Gastroesophageal sphincter (tissue), 3 donors: ENCODE data around the gene NOL11.

Source experiments
- EP300 ChIP-seq: sonication (generic); formaldehyde crosslinking; IDR thresholded peaks from one replicate; pipeline ENCODE4 v1.6.1; 2017; ENCODE audit warnings: antibody characterized with exemption, mild to moderate bottlenecking
- POLR2A ChIP-seq, 2 donors: fragments of 450-650 bp; IDR thresholded peaks; one replicate each; pipeline ENCODE4 v1.6.1; 2017; ENCODE audit warnings: antibody characterized with exemption in 2 of 2, mild to moderate bottlenecking in 2 of 2, moderate library complexity in 1 of 2
- POLR2AphosphoS5 ChIP-seq: sonication (generic); formaldehyde crosslinking; IDR thresholded peaks from one replicate; pipeline ENCODE4 v1.6.1; 2017; ENCODE audit warnings: antibody characterized with exemption
- TF ChIP-seq, protein P1 (sequence below), 4 experiments: fragments of 200-600 bp in 2 of 4; fragments of 450-650 bp in 2 of 4; sonication (generic) in 1 of 4; IDR thresholded peaks; one replicate each; pipeline ENCODE4 v1.5.1; 2017 to 2019; ENCODE audit warnings: antibody characterized with exemption in 4 of 4, mild to moderate bottlenecking in 2 of 4, moderate library complexity in 2 of 4

DNA sequence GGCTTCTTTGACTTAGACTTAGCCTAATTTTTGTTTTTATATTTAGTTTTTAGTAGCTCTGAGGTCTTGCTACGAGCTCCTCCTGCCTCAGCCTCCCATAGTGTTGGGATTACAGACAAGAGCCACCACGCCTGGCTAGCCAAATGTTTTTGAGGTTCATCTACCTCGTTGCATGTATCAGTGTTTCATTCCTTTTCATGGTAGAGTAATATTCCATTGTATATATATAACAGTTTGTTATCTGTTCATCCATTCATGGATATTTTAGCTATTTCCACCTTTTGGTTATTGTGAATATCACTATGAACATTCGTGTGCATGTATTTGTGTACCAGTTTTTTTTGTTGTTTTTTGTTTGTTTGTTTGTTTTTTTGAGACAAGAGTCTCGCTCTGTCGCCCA is 12.2 kb downstream of the NOL11 start:
- TF ChIP-seq POLR2A (IDR thresholded peaks at IDR 0.05): no peak
- TF ChIP-seq, protein P1, sequence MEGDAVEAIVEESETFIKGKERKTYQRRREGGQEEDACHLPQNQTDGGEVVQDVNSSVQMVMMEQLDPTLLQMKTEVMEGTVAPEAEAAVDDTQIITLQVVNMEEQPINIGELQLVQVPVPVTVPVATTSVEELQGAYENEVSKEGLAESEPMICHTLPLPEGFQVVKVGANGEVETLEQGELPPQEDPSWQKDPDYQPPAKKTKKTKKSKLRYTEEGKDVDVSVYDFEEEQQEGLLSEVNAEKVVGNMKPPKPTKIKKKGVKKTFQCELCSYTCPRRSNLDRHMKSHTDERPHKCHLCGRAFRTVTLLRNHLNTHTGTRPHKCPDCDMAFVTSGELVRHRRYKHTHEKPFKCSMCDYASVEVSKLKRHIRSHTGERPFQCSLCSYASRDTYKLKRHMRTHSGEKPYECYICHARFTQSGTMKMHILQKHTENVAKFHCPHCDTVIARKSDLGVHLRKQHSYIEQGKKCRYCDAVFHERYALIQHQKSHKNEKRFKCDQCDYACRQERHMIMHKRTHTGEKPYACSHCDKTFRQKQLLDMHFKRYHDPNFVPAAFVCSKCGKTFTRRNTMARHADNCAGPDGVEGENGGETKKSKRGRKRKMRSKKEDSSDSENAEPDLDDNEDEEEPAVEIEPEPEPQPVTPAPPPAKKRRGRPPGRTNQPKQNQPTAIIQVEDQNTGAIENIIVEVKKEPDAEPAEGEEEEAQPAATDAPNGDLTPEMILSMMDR (IDR thresholded peaks at IDR 0.05): no peak
- no peak for TF ChIP-seq POLR2AphosphoS5
- no peak for TF ChIP-seq EP300
